Measurements from ENCODE around the gene EPO. TPM values are rescaled to one million over a fixed set of nuclear protein-coding genes. Genes with fewer than 3 reads are reported as not detected.

EPO gene
- total RNA-seq, 1 experiment from 2014 or later = 0.30 TPM

- H2AFZ ChIP-seq (ENCODE audit: low read depth, low read length, poor library complexity, severe bottlenecking) = no peak overlapping the region
- no peak overlapping the region for H3K4me2 ChIP-seq (ENCODE audit: low read length)
- no peak for ATAC-seq
- BruUV-seq (replicated peaks) = no TSS peak
- no peaks in the 10 kb centered on the region for H3K9me2 ChIP-seq (ENCODE audit: insufficient read depth)
- H3K27me3 ChIP-seq (ENCODE audit: insufficient read depth, low read length) = no peaks in the 10 kb centered on the region
- H3K9ac ChIP-seq (ENCODE audit: low read length) = no peak overlapping the region
- ChIA-PET POLR2A (no interaction called here), CTCF (no interaction called here), RAD21 (ENCODE audit: low non-redundant PET in 1 of 2, low total read pairs in 2 of 2, uncharacterized antibody in 2 of 2, unreplicated experiment in 2 of 2) (no interaction called here)
- no peak overlapping the region for H3K27ac ChIP-seq (ENCODE audit: low read depth, low read length)
- H3K36me3 ChIP-seq (ENCODE audit: control insufficient read depth in 1 of 2, insufficient read depth in 2 of 2, low read length in 2 of 2) = no peaks in the 10 kb centered on the region
- H3K4me3 ChIP-seq (replicated peaks in 1 of 2; ENCODE audit: low read depth in 1 of 2, low read length in 2 of 2) = no peak overlapping the region
- H4K20me1 ChIP-seq (ENCODE audit: insufficient read depth) = no peaks in the 10 kb centered on the region
- H3K9me3 ChIP-seq (ENCODE audit: control insufficient read depth in 1 of 2, insufficient read depth in 1 of 2, low read depth in 1 of 2, low read length in 2 of 2) = no peaks in the 10 kb centered on the region
- TF ChIP-seq, protein P1, sequence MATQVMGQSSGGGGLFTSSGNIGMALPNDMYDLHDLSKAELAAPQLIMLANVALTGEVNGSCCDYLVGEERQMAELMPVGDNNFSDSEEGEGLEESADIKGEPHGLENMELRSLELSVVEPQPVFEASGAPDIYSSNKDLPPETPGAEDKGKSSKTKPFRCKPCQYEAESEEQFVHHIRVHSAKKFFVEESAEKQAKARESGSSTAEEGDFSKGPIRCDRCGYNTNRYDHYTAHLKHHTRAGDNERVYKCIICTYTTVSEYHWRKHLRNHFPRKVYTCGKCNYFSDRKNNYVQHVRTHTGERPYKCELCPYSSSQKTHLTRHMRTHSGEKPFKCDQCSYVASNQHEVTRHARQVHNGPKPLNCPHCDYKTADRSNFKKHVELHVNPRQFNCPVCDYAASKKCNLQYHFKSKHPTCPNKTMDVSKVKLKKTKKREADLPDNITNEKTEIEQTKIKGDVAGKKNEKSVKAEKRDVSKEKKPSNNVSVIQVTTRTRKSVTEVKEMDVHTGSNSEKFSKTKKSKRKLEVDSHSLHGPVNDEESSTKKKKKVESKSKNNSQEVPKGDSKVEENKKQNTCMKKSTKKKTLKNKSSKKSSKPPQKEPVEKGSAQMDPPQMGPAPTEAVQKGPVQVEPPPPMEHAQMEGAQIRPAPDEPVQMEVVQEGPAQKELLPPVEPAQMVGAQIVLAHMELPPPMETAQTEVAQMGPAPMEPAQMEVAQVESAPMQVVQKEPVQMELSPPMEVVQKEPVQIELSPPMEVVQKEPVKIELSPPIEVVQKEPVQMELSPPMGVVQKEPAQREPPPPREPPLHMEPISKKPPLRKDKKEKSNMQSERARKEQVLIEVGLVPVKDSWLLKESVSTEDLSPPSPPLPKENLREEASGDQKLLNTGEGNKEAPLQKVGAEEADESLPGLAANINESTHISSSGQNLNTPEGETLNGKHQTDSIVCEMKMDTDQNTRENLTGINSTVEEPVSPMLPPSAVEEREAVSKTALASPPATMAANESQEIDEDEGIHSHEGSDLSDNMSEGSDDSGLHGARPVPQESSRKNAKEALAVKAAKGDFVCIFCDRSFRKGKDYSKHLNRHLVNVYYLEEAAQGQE (IDR thresholded peaks at IDR 0.05; ENCODE audit: low read depth) = no peak
- no peak for TF ChIP-seq POLR2AphosphoS5 (IDR thresholded peaks at IDR 0.05; ENCODE audit: low read depth, low read length)
- no peak for TF ChIP-seq RAD21 (IDR thresholded peaks at IDR 0.05; ENCODE audit: low read depth)
- TF ChIP-seq FOSL1 (IDR thresholded peaks at IDR 0.05; ENCODE audit: low read depth) = no peak
- TF ChIP-seq TCF7L2 (IDR thresholded peaks at IDR 0.05; ENCODE audit: borderline replicate concordance, extremely low read depth, insufficient read depth, insufficient read length) = no peak
- TF ChIP-seq SRF (IDR thresholded peaks at IDR 0.05; ENCODE audit: low read depth) = no peak
- TF ChIP-seq, protein P2, sequence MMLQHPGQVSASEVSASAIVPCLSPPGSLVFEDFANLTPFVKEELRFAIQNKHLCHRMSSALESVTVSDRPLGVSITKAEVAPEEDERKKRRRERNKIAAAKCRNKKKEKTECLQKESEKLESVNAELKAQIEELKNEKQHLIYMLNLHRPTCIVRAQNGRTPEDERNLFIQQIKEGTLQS (IDR thresholded peaks at IDR 0.05) = no peak
- no peak for TF ChIP-seq CEBPB (IDR thresholded peaks at IDR 0.05; ENCODE audit: low read depth)
- DNase-seq (ENCODE audit: low read depth, low spot score) = no peak
- intact Hi-C loops (cut with micrococcal nuclease) = no loop called here
- H3K79me2 ChIP-seq (ENCODE audit: insufficient read depth, low read length) = no peaks in the 10 kb centered on the region
- no peaks in the 10 kb centered on the region for H3K4me1 ChIP-seq (ENCODE audit: control insufficient read depth in 1 of 2, insufficient read depth in 2 of 2, low read length in 2 of 2)
Measured at GRCh38 chr7:100731937-100732636, 11.8 kb downstream of the EPO start.
